Measurements from ENCODE around the gene MDFI. TPM values are rescaled to one million over a fixed set of nuclear protein-coding genes. Genes with fewer than 3 reads are reported as not detected.
"Not testable (repeated sequence)": the region's sequence is repeated elsewhere in the genome, so short reads cannot be mapped to it uniquely, and the experiment has no call there.

MDFI gene
- total and polyA plus RNA-seq, 7 donors: 0.53 to 3.0 (median 0.93) TPM

- Histone ChIP-seq H3K4me1 (no peaks in the 10 kb centered on the region), H3K9me3 (peaks cover 4% of the 10 kb centered on the region), H3K36me3 (ENCODE audit: insufficient read depth in 1 of 2, low read depth in 1 of 2) (no peaks in the 10 kb centered on the region), H3K27me3 (ENCODE audit: insufficient read depth in 3 of 3, low read length in 2 of 3) (peaks cover 0 to 5% (median 0%) of the 10 kb centered on the region in 3 donors), H3K27ac (no peak overlapping the region), H3K4me3 (no peak overlapping the region)
- DNase-seq (no peak), ATAC-seq (no peak)
- 91 to 97% (median 91%) methylated on average over 2 of the region's 2 CpGs for WGBS, 3 donors
- intact Hi-C loops (cut with DNase I): no loop called here
- TF ChIP-seq CTCF (IDR thresholded peaks at IDR 0.05): no peak
Measured at GRCh38 chr6:41614715-41615114, 23.6 kb upstream of the MDFI start.

- H3K27me3 ChIP-seq (ENCODE audit: insufficient read depth in 3 of 3, low read length in 2 of 3): peaks cover 0 to 5% (median 0%) of the 10 kb centered on the region in 3 donors
- no peak for DNase-seq
- no peaks in the 10 kb centered on the region for H3K4me1 ChIP-seq
- intact Hi-C loops (cut with DNase I): no loop called here
- no peak for ATAC-seq
- TF ChIP-seq CTCF (IDR thresholded peaks at IDR 0.05): no peak
- WGBS, 3 donors: 72 to 80% (median 74%) methylated on average over 7 of the region's 7 CpGs
- H3K9me3 ChIP-seq: peaks cover 4% of the 10 kb centered on the region
- H3K4me3 ChIP-seq: no peak overlapping the region
- H3K27ac ChIP-seq: no peak overlapping the region
- H3K36me3 ChIP-seq (ENCODE audit: insufficient read depth in 1 of 2, low read depth in 1 of 2): no peaks in the 10 kb centered on the region
Measured at GRCh38 chr6:41615311-41615710, 23.0 kb upstream of the MDFI start.

GRCh38 chr6:41618598-41618997 is 19.7 kb upstream of the MDFI start:
- Histone ChIP-seq H3K4me1 (no peaks in the 10 kb centered on the region), H3K36me3 (ENCODE audit: insufficient read depth in 1 of 2, low read depth in 1 of 2) (no peaks in the 10 kb centered on the region), H3K27me3 (ENCODE audit: insufficient read depth in 3 of 3, low read length in 2 of 3) (peaks cover 0 to 5% (median 0%) of the 10 kb centered on the region in 3 donors), H3K4me3 (no peak overlapping the region), H3K9me3 (no peaks in the 10 kb centered on the region), H3K27ac (no peak overlapping the region)
- DNase-seq (no peak), ATAC-seq (no peak)
- intact Hi-C loops (cut with DNase I): no loop called here
- WGBS, 3 donors: 72 to 86% (median 83%) methylated on average over 3 of the region's 3 CpGs
- TF ChIP-seq CTCF (IDR thresholded peaks at IDR 0.05): no peak

GRCh38 chr6:41619193-41619592 is 19.1 kb upstream of the MDFI start:
- H3K27me3 ChIP-seq (ENCODE audit: insufficient read depth in 3 of 3, low read length in 2 of 3); H3K36me3 ChIP-seq (ENCODE audit: insufficient read depth in 1 of 2, low read depth in 1 of 2); ATAC-seq; H3K4me3 ChIP-seq; DNase-seq; intact Hi-C loops (cut with DNase I); H3K27ac ChIP-seq; H3K9me3 ChIP-seq; H3K4me1 ChIP-seq: not testable (repeated sequence)
- WGBS, 3 donors: 78 to 90% (median 79%) methylated on average over 4 of the region's 4 CpGs

- Histone ChIP-seq H3K9me3 (no peaks in the 10 kb centered on the region), H3K36me3 (ENCODE audit: insufficient read depth in 1 of 2, low read depth in 1 of 2) (no peaks in the 10 kb centered on the region), H3K4me1 (no peaks in the 10 kb centered on the region), H3K27me3 (ENCODE audit: insufficient read depth in 3 of 3, low read length in 2 of 3) (no peaks in the 10 kb centered on the region), H3K27ac (no peak overlapping the region), H3K4me3 (no peak overlapping the region)
- no peak for DNase-seq
- intact Hi-C loops (cut with DNase I): no loop called here
- TF ChIP-seq CTCF (IDR thresholded peaks at IDR 0.05): no peak
- no peak for ATAC-seq
Measured at GRCh38 chr6:41621367-41621766, 16.9 kb upstream of the MDFI start.
